MCF 10A (cell line): ENCODE measurements around the gene CST1. TPM values are rescaled to one million over a fixed set of nuclear protein-coding genes. Genes with fewer than 3 reads are reported as not detected.
A peak's percentile ranks its signal among the peaks of the same experiment; 100 is the strongest.
"Not testable (repeated sequence)": the region's sequence is repeated elsewhere in the genome, so short reads cannot be mapped to it uniquely, and the experiment has no call there.

ENCODE experiments used
- BruUV-seq: library from RNA; stranded (reverse); fragments of 400-500 nt; replicated peaks from 2 replicates; lab custom pipeline; 2021; lab: Mats Ljungman, UMichigan
- CTCF ChIA-PET: fragments of 300-600 bp; sonication (Branson Sonifier 250); formaldehyde crosslinking; extraction: SDS; loops from one replicate; lab custom pipeline; 2021; ENCODE audit warnings: antibody characterized with exemption, inconsistent platforms; lab: Yijun Ruan, JAX
- POLR2A ChIA-PET: fragments of 300-600, 350-650 bp; sonication (Branson Sonifier 250); formaldehyde crosslinking; extraction: SDS; loops from one replicate; lab custom pipeline; 2020; ENCODE audit warnings: antibody characterized with exemption, inconsistent platforms; lab: Yijun Ruan, JAX
- DNase-seq: peaks from one replicate; pipeline ENCODE4 v3.0.0-alpha.2; 2018; ENCODE audit not compliant: unreplicated experiment
- H3K27ac Mint-ChIP-seq: one replicate; pipeline ENCODE4 v1.8.0; 2022; ENCODE audit warnings: mild to moderate bottlenecking, low read depth, mixed read lengths; ENCODE audit not compliant: unreplicated experiment
- H3K27me3 Mint-ChIP-seq: one replicate; pipeline ENCODE4 v1.8.0; 2022; ENCODE audit warnings: mixed read lengths; ENCODE audit not compliant: insufficient read depth, unreplicated experiment
- H3K36me3 Mint-ChIP-seq: one replicate; pipeline ENCODE4 v1.8.0; 2022; ENCODE audit warnings: mild to moderate bottlenecking, moderate library complexity, mixed read lengths; ENCODE audit not compliant: insufficient read depth, unreplicated experiment
- H3K4me1 Mint-ChIP-seq: one replicate; pipeline ENCODE4 v1.8.0; 2022; ENCODE audit warnings: mixed read lengths; ENCODE audit not compliant: insufficient read depth, unreplicated experiment
- H3K4me3 Mint-ChIP-seq: one replicate; pipeline ENCODE4 v1.8.0; 2022; ENCODE audit warnings: mild to moderate bottlenecking, moderate library complexity, mixed read lengths; ENCODE audit not compliant: unreplicated experiment
- H3K9me3 Mint-ChIP-seq: one replicate; pipeline ENCODE4 v1.8.0; 2022; ENCODE audit warnings: mixed read lengths; ENCODE audit not compliant: unreplicated experiment
- CTCF ChIP-seq: fragments of 200-600 bp; IDR thresholded peaks from one replicate; pipeline ENCODE4 v1.8.0; 2022; ENCODE audit warnings: antibody characterized with exemption, mild to moderate bottlenecking; ENCODE audit not compliant: unreplicated experiment
- intact Hi-C: fragments of 100-400 bp; cut with micrococcal nuclease; formaldehyde crosslinking; loops from 2 replicates; pipeline ENCODE4 v1.14.1; 2022
- total RNA-seq: library from RNA; stranded (reverse); gene quantifications from 2 replicates; pipeline ENCODE4 v1.2.3, GENCODE V29; 2022

CST1 gene
- total RNA-seq, 1 experiment from 2014 or later, result not detected

- no peak for DNase-seq
- Mint-ChIP-seq H3K4me1 (no peaks in the 10 kb centered on the region), H3K27me3 (no peaks in the 10 kb centered on the region), H3K9me3 (no peaks in the 10 kb centered on the region), H3K4me3 (no peak overlapping the region), H3K36me3 (no peaks in the 10 kb centered on the region), H3K27ac (no peak overlapping the region)
- POLR2A ChIA-PET, result interaction anchor here (2.1 kb wide), 1 partner anchor 76 kb away, joined by 4 read pairs; no protein-coding TSS in a partner anchor
- intact Hi-C loops, result loop anchor here (10.0 kb wide), 1 partner anchor 62 kb away; no protein-coding TSS in a partner anchor
- CTCF ChIA-PET, result interaction anchor here (0.6 to 0.7 kb wide), 2 partner anchors 86 to 218 kb away, joined by 3 to 5 read pairs; no protein-coding TSS in a partner anchor
- BruUV-seq, result no TSS peak
- TF ChIP-seq CTCF, result no peak
Measured at GRCh38 chr20:23727016-23727415, 23.7 kb downstream of the CST1 start.

GRCh38 chr20:23725102-23725501 is 25.6 kb downstream of the CST1 start:
- no TSS peak for BruUV-seq
- Mint-ChIP-seq H3K27ac (no peak overlapping the region), H3K4me3 (no peak overlapping the region), H3K9me3 (no peaks in the 10 kb centered on the region), H3K27me3 (no peaks in the 10 kb centered on the region), H3K36me3 (no peaks in the 10 kb centered on the region), H3K4me1 (no peaks in the 10 kb centered on the region)
- intact Hi-C loops, result loop anchor here (10.0 kb wide), 1 partner anchor 60 kb away; no protein-coding TSS in a partner anchor
- no peak for TF ChIP-seq CTCF
- DNase-seq, result no peak
- ChIA-PET CTCF (no interaction called here), POLR2A (no interaction called here)

GRCh38 chr20:23723659-23724307 is 27.0 kb downstream of the CST1 start:
- H3K4me1 Mint-ChIP-seq, H3K9me3 Mint-ChIP-seq, H3K4me3 Mint-ChIP-seq, H3K27ac Mint-ChIP-seq, BruUV-seq, POLR2A ChIA-PET, H3K27me3 Mint-ChIP-seq, H3K36me3 Mint-ChIP-seq: not testable (repeated sequence)
- TF ChIP-seq CTCF, result peak; percentile 35
- CTCF ChIA-PET, result interaction anchor here (0.6 to 1.2 kb wide), 4 partner anchors 57 to 1195 kb away, joined by 3 to 4 read pairs (median 4); no protein-coding TSS in a partner anchor
- peak; percentile 24 for DNase-seq
- intact Hi-C loops, result loop anchor here (10.0 kb wide), 1 partner anchor 59 kb away; no protein-coding TSS in a partner anchor

GRCh38 chr20:23722851-23723250 is 27.9 kb downstream of the CST1 start:
- CTCF ChIA-PET, result interaction anchor here (1.5 kb wide), 1 partner anchor 21 kb away, joined by 5 read pairs; no protein-coding TSS in a partner anchor
- H3K4me3 Mint-ChIP-seq, H3K9me3 Mint-ChIP-seq, H3K27ac Mint-ChIP-seq, H3K36me3 Mint-ChIP-seq, DNase-seq, H3K4me1 Mint-ChIP-seq, POLR2A ChIA-PET, H3K27me3 Mint-ChIP-seq, BruUV-seq: not testable (repeated sequence)
- intact Hi-C loops, result loop anchor here (10.0 kb wide), 1 partner anchor 58 kb away; no protein-coding TSS in a partner anchor
